Measurements from ENCODE around the gene GPR89B.
A peak's percentile ranks its signal among the peaks of the same experiment; 100 is the strongest.
"Not testable (repeated sequence)": the region's sequence is repeated elsewhere in the genome, so short reads cannot be mapped to it uniquely, and the experiment has no call there.

DNA sequence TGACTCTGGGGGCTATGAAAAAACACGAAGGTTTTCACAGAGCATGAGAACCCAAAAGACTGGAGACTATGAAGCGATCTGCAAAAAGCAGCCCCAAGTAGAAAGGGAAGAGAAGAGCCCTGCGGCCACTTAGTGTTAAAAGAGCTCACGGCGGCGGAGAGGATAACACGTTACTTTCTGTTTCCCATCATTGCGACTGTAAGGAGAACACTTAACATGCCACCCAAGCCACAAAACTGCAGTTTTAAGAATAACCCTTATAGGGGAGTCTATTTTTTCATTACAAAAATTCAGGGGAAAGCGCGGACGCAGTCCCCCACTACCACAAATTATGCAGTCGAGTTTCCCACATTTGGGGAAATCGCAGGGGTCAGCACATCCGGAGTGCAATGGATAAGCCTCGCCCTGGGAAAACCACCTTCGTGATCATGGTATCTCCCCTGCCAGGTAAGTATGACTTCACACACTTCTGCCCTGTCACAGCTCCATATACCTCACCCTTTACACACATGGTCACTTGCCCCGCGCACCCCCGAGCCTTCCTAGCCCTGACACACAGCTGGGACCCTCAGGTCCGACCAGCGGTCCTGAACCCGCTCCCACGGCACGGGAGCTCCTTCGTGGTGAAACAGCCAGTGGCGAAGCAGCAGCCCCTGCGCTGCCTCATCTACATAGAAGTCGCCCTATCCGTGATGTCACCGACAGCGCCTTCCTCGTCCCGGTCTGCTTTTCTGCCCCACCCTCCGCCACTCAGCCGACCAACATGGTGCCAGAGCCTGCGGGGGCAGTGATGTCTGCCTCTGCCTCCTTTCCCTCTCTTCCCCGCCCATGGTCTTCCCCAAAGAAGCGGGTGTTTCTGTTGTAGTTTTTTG, 110.5 kb downstream of the GPR89B start:
- TF ChIP-seq POLR2A (IDR thresholded peaks at IDR 0.05) = peak; percentile 39 to 59
- TF ChIP-seq, protein P1, sequence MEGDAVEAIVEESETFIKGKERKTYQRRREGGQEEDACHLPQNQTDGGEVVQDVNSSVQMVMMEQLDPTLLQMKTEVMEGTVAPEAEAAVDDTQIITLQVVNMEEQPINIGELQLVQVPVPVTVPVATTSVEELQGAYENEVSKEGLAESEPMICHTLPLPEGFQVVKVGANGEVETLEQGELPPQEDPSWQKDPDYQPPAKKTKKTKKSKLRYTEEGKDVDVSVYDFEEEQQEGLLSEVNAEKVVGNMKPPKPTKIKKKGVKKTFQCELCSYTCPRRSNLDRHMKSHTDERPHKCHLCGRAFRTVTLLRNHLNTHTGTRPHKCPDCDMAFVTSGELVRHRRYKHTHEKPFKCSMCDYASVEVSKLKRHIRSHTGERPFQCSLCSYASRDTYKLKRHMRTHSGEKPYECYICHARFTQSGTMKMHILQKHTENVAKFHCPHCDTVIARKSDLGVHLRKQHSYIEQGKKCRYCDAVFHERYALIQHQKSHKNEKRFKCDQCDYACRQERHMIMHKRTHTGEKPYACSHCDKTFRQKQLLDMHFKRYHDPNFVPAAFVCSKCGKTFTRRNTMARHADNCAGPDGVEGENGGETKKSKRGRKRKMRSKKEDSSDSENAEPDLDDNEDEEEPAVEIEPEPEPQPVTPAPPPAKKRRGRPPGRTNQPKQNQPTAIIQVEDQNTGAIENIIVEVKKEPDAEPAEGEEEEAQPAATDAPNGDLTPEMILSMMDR (IDR thresholded peaks at IDR 0.05) = not testable (repeated sequence)

Data from uterus (tissue), 2 donors.